CD14-positive monocyte (primary cell): ENCODE data around the gene RPS6KA2. TPM values are rescaled to one million over a fixed set of nuclear protein-coding genes. Genes with fewer than 3 reads are reported as not detected.

Source experiments
- DNase-seq, 3 donors: peaks; one replicate each; pipeline ENCODE4 v3.0.0-alpha.2; 2011 to 2022
- H2AFZ ChIP-seq: 2 replicates; pipeline ENCODE4 v1.6.0; 2012; ENCODE audit warnings: mild to moderate bottlenecking, low read depth, low read length, inconsistent platforms; ENCODE audit not compliant: insufficient read depth, poor library complexity, severe bottlenecking
- H3K27ac ChIP-seq, 2 donors: 1 replicate in 1 of 2; 2 replicates in 1 of 2; pipeline ENCODE4 v1.5.1; 2012 to 2013; ENCODE audit warnings: low read length in 2 of 2, control low read depth in 1 of 2, inconsistent platforms in 1 of 2, low read depth in 1 of 2, mild to moderate bottlenecking in 1 of 2
- H3K27me3 ChIP-seq, 2 donors: one replicate each; pipeline versions ENCODE4 v1.6.0 to v1.6.1; 2011 to 2013; ENCODE audit warnings: low read length in 2 of 2; ENCODE audit not compliant: control insufficient read depth in 2 of 2, insufficient read depth in 2 of 2
- H3K36me3 ChIP-seq, 2 donors: replicated peaks in 1 of 2; 1 replicate in 1 of 2; 2 replicates in 1 of 2; pipeline versions ENCODE4 v1.5.1 to v1.6.1; 2012 to 2013; ENCODE audit warnings: low read length in 2 of 2, control low read depth in 1 of 2, inconsistent platforms in 1 of 2, mild to moderate bottlenecking in 1 of 2; ENCODE audit not compliant: insufficient read depth in 2 of 2, control insufficient read depth in 1 of 2
- H3K4me1 ChIP-seq, 2 donors: 1 replicate in 1 of 2; 2 replicates in 1 of 2; pipeline versions ENCODE4 v1.5.1 to v1.6.1; 2012 to 2013; ENCODE audit warnings: low read length in 2 of 2, control low read depth in 1 of 2, inconsistent platforms in 1 of 2, mild to moderate bottlenecking in 1 of 2, moderate library complexity in 1 of 2; ENCODE audit not compliant: insufficient read depth in 2 of 2, control insufficient read depth in 1 of 2
- H3K4me2 ChIP-seq: replicated peaks from 2 replicates; pipeline ENCODE3; 2012; ENCODE audit warnings: low read length, moderate library complexity, mild to moderate bottlenecking; ENCODE audit not compliant: poor library complexity, severe bottlenecking; ENCODE audit errors: extremely low read depth
- H3K4me3 ChIP-seq, 3 experiments: fragments of 200-600 bp in 1 of 3; sonication (generic) in 1 of 3; replicated peaks in 1 of 3; 1 replicate in 2 of 3; 2 replicates in 1 of 3; pipeline ENCODE4 v1.5.1; 2011 to 2013; ENCODE audit warnings: low read length in 3 of 3, mild to moderate bottlenecking in 3 of 3, control low read depth in 2 of 3, low read depth in 2 of 3, inconsistent platforms in 1 of 3, moderate library complexity in 1 of 3
- H3K79me2 ChIP-seq: 2 replicates; pipeline ENCODE4 v1.6.0; 2012; ENCODE audit warnings: mild to moderate bottlenecking, control low read depth, inconsistent platforms, low read length, moderate library complexity; ENCODE audit not compliant: insufficient read depth
- H3K9ac ChIP-seq: 2 replicates; pipeline ENCODE4 v1.6.0; 2017; ENCODE audit warnings: low read length, mild to moderate bottlenecking; ENCODE audit not compliant: insufficient read depth, poor library complexity, severe bottlenecking
- H3K9me3 ChIP-seq, 2 donors: replicated peaks in 1 of 2; 1 replicate in 1 of 2; 2 replicates in 1 of 2; pipeline versions ENCODE4 v1.5.1 to v1.6.1; 2012 to 2013; ENCODE audit warnings: low read length in 2 of 2, control low read depth in 1 of 2; ENCODE audit not compliant: control insufficient read depth in 1 of 2, insufficient read depth in 1 of 2
- H4K20me1 ChIP-seq: 2 replicates; pipeline ENCODE4 v1.6.0; 2012; ENCODE audit warnings: mild to moderate bottlenecking, low read length, control low read depth, moderate library complexity; ENCODE audit not compliant: insufficient read depth
- H3K27ac Mint-ChIP-seq, 7 donors: one replicate each; pipeline ENCODE4 v1.8.0; 2020; ENCODE audit warnings: mild to moderate bottlenecking in 7 of 7, mixed read lengths in 7 of 7, moderate library complexity in 6 of 7, inconsistent platforms in 2 of 7
- H3K27me3 Mint-ChIP-seq, 3 donors: one replicate each; pipeline ENCODE4 v1.8.0; 2021 to 2022; ENCODE audit warnings: low read depth in 3 of 3, mild to moderate bottlenecking in 3 of 3, mixed read lengths in 3 of 3, moderate library complexity in 3 of 3, inconsistent platforms in 1 of 3
- H3K36me3 Mint-ChIP-seq, 2 donors: one replicate each; pipeline ENCODE4 v1.8.0; 2020; ENCODE audit warnings: mixed read lengths in 2 of 2, inconsistent platforms in 1 of 2, mild to moderate bottlenecking in 1 of 2
- H3K4me1 Mint-ChIP-seq: one replicate; pipeline ENCODE4 v1.8.0; 2020; ENCODE audit warnings: mild to moderate bottlenecking, mixed read lengths
- H3K4me3 Mint-ChIP-seq, 2 donors: one replicate each; pipeline ENCODE4 v1.8.0; 2020; ENCODE audit warnings: mild to moderate bottlenecking in 2 of 2, mixed read lengths in 2 of 2, moderate library complexity in 1 of 2
- H3K9me3 Mint-ChIP-seq, 7 donors: one replicate each; pipeline ENCODE4 v1.8.0; 2020 to 2022; ENCODE audit warnings: mixed read lengths in 7 of 7, mild to moderate bottlenecking in 6 of 7, moderate library complexity in 6 of 7, inconsistent platforms in 2 of 7
- WGBS: methylation state at CpG from one replicate; pipeline ENCODE4 v1.1.5; 2013; ENCODE audit warnings: missing lambda C conversion rate; ENCODE audit not compliant: insufficient coverage; 5-methylcytosine and 5-hydroxymethylcytosine counted together
- intact Hi-C, 2 donors: fragments of 100-400 bp; cut with micrococcal nuclease; formaldehyde crosslinking; loops; one replicate each; pipeline versions ENCODE4 v1.15.0 to v1.15.1; 2023
- polyA plus RNA-seq, 3 donors: library from polyadenylated mRNA; depleted of rRNA in 1 of 3; unstranded in 2 of 3; stranded (reverse) in 1 of 3; fragments of 300-500 nt in 2 of 3; fragments of >200 nt in 1 of 3; fragmentation: Illumina TruSeq in 2 of 3; gene quantifications; 1 replicate in 2 of 3; 2 replicates in 1 of 3; pipeline ENCODE4 v1.2.3, GENCODE V29; 2012 to 2021
- TF ChIP-seq, protein P1 (sequence below): fragments of 200-600 bp; IDR thresholded peaks from one replicate; pipeline ENCODE4 v1.8.0; 2022; ENCODE audit warnings: antibody characterized with exemption, mild to moderate bottlenecking

Gene RPS6KA2
- polyA plus RNA-seq, 3 donors, result 1.4 to 3.1 (median 1.9) TPM

DNA sequence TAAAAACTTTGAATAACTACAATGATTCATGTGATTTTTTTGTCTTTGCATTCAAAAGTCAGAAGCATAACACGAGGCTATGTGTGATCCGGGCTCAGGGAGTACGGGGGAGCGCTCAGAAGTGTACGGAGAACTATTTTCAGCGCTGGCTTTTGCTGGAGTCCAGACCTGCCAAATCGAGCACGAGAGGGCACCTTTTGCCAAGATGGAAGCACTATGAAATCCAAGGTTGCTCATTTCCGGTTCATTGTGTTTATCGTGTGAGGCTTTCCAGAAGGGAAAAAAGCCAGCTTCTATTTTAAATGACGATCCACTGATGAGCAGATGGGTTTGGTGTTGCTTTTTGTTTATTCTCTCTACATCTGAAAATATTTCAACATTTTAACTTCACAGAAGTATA lies 51.8 kb downstream of the RPS6KA2 start:
- no peak overlapping the region for H3K4me3 Mint-ChIP-seq
- peaks cover 0 to 3% (median 3%) of the 10 kb centered on the region in 3 donors for H3K27me3 Mint-ChIP-seq
- Histone ChIP-seq H3K36me3 (no peaks in the 10 kb centered on the region), H3K9ac (no peak overlapping the region), H3K4me1 (no peaks in the 10 kb centered on the region), H3K27me3 (no peaks in the 10 kb centered on the region), H4K20me1 (no peaks in the 10 kb centered on the region), H3K4me3 (no peak overlapping the region), H3K4me2 (no peak overlapping the region), H3K27ac (no peak overlapping the region), H3K9me3 (peaks cover 0 to 14% of the 10 kb centered on the region in 2 donors), H2AFZ (no peak overlapping the region), H3K79me2 (no peaks in the 10 kb centered on the region)
- H3K9me3 Mint-ChIP-seq, result peaks cover 2 to 12% (median 10%) of the 10 kb centered on the region in 7 donors
- no peaks in the 10 kb centered on the region for H3K36me3 Mint-ChIP-seq
- DNase-seq, result no peak
- intact Hi-C loops, result no loop called here
- peaks cover 12% of the 10 kb centered on the region for H3K4me1 Mint-ChIP-seq
- 95% methylated on average over 8 of the region's 11 CpGs for WGBS
- TF ChIP-seq, protein P1, sequence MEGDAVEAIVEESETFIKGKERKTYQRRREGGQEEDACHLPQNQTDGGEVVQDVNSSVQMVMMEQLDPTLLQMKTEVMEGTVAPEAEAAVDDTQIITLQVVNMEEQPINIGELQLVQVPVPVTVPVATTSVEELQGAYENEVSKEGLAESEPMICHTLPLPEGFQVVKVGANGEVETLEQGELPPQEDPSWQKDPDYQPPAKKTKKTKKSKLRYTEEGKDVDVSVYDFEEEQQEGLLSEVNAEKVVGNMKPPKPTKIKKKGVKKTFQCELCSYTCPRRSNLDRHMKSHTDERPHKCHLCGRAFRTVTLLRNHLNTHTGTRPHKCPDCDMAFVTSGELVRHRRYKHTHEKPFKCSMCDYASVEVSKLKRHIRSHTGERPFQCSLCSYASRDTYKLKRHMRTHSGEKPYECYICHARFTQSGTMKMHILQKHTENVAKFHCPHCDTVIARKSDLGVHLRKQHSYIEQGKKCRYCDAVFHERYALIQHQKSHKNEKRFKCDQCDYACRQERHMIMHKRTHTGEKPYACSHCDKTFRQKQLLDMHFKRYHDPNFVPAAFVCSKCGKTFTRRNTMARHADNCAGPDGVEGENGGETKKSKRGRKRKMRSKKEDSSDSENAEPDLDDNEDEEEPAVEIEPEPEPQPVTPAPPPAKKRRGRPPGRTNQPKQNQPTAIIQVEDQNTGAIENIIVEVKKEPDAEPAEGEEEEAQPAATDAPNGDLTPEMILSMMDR, result no peak
- H3K27ac Mint-ChIP-seq, result no peak overlapping the region

DNA sequence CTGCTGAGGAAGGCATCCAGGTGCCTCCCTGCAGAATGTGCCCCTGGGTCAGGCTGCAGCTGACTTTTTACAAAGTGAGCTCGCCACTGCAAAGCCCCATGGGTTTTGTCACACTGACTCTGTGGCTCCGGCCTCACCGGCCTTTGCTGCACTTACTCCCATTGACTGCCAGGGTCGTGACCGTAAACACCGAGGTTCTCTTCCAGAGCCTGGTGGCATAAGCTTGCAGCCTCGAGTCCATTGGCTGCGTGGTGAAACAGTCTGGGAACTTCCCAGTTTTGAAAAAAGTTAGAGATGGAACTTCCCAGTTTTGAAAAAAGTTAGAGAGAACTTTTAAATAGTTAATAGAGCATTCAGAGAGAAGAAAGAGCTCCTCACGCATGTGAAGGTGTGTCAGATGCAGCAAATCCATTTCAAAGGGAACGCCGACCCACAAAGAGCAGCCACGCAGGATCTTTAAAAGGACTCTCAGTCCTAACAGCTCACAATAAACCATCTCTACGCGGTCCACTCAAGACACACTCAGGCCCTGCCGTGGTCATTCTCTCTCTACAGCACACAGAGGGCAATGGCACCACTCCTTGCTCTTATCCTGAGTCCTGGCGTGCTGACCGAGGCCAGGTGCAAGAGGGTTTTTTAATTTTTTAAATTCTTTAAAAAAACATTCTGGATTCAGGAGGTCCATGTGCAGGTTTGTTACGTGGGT lies 53.4 kb downstream of the RPS6KA2 start:
- peaks cover 0 to 14% of the 10 kb centered on the region in 2 donors for H3K9me3 ChIP-seq
- TF ChIP-seq, protein P1, result no peak
- DNase-seq, result peak in 1 of 3 donors; percentile 37
- H3K27ac ChIP-seq, result no peak overlapping the region
- no peaks in the 10 kb centered on the region for H3K36me3 ChIP-seq
- 73% methylated on average over 11 of the region's 18 CpGs for WGBS
- H3K36me3 Mint-ChIP-seq, result no peaks in the 10 kb centered on the region
- H3K27me3 ChIP-seq, result no peaks in the 10 kb centered on the region
- H2AFZ ChIP-seq, result no peak overlapping the region
- no peak overlapping the region for H3K4me2 ChIP-seq
- H3K4me1 ChIP-seq, result no peaks in the 10 kb centered on the region
- no peak overlapping the region for H3K4me3 Mint-ChIP-seq
- H3K9me3 Mint-ChIP-seq, result peaks cover 2 to 12% (median 10%) of the 10 kb centered on the region in 7 donors
- no peak overlapping the region for H3K4me3 ChIP-seq
- H3K27me3 Mint-ChIP-seq, result peaks cover 0 to 3% (median 3%) of the 10 kb centered on the region in 3 donors
- intact Hi-C loops, result no loop called here
- no peaks in the 10 kb centered on the region for H4K20me1 ChIP-seq
- no peak overlapping the region for H3K9ac ChIP-seq
- no peaks in the 10 kb centered on the region for H3K79me2 ChIP-seq
- H3K27ac Mint-ChIP-seq, result peak overlapping the region in 1 of 7 donors; percentile 23
- peaks cover 12% of the 10 kb centered on the region for H3K4me1 Mint-ChIP-seq
